CD14-positive monocyte (primary cell): ENCODE data around the gene DUOX2. TPM values are rescaled to one million over a fixed set of nuclear protein-coding genes. Genes with fewer than 3 reads are reported as not detected.

Experiments
- DNase-seq, 3 donors: peaks; one replicate each; pipeline ENCODE4 v3.0.0-alpha.2; 2011 to 2022
- H2AFZ ChIP-seq: 2 replicates; pipeline ENCODE4 v1.6.0; 2012; ENCODE audit warnings: mild to moderate bottlenecking, low read depth, low read length, inconsistent platforms; ENCODE audit not compliant: insufficient read depth, poor library complexity, severe bottlenecking
- H3K27ac ChIP-seq, 2 donors: 1 replicate in 1 of 2; 2 replicates in 1 of 2; pipeline ENCODE4 v1.5.1; 2012 to 2013; ENCODE audit warnings: low read length in 2 of 2, control low read depth in 1 of 2, inconsistent platforms in 1 of 2, low read depth in 1 of 2, mild to moderate bottlenecking in 1 of 2
- H3K27me3 ChIP-seq, 2 donors: one replicate each; pipeline versions ENCODE4 v1.6.0 to v1.6.1; 2011 to 2013; ENCODE audit warnings: low read length in 2 of 2; ENCODE audit not compliant: control insufficient read depth in 2 of 2, insufficient read depth in 2 of 2
- H3K36me3 ChIP-seq, 2 donors: replicated peaks in 1 of 2; 1 replicate in 1 of 2; 2 replicates in 1 of 2; pipeline versions ENCODE4 v1.5.1 to v1.6.1; 2012 to 2013; ENCODE audit warnings: low read length in 2 of 2, control low read depth in 1 of 2, inconsistent platforms in 1 of 2, mild to moderate bottlenecking in 1 of 2; ENCODE audit not compliant: insufficient read depth in 2 of 2, control insufficient read depth in 1 of 2
- H3K4me1 ChIP-seq, 2 donors: 1 replicate in 1 of 2; 2 replicates in 1 of 2; pipeline versions ENCODE4 v1.5.1 to v1.6.1; 2012 to 2013; ENCODE audit warnings: low read length in 2 of 2, control low read depth in 1 of 2, inconsistent platforms in 1 of 2, mild to moderate bottlenecking in 1 of 2, moderate library complexity in 1 of 2; ENCODE audit not compliant: insufficient read depth in 2 of 2, control insufficient read depth in 1 of 2
- H3K4me2 ChIP-seq: replicated peaks from 2 replicates; pipeline ENCODE3; 2012; ENCODE audit warnings: low read length, moderate library complexity, mild to moderate bottlenecking; ENCODE audit not compliant: poor library complexity, severe bottlenecking; ENCODE audit errors: extremely low read depth
- H3K4me3 ChIP-seq, 3 experiments: fragments of 200-600 bp in 1 of 3; sonication (generic) in 1 of 3; replicated peaks in 1 of 3; 1 replicate in 2 of 3; 2 replicates in 1 of 3; pipeline ENCODE4 v1.5.1; 2011 to 2013; ENCODE audit warnings: low read length in 3 of 3, mild to moderate bottlenecking in 3 of 3, control low read depth in 2 of 3, low read depth in 2 of 3, inconsistent platforms in 1 of 3, moderate library complexity in 1 of 3
- H3K79me2 ChIP-seq: 2 replicates; pipeline ENCODE4 v1.6.0; 2012; ENCODE audit warnings: mild to moderate bottlenecking, control low read depth, inconsistent platforms, low read length, moderate library complexity; ENCODE audit not compliant: insufficient read depth
- H3K9ac ChIP-seq: 2 replicates; pipeline ENCODE4 v1.6.0; 2017; ENCODE audit warnings: low read length, mild to moderate bottlenecking; ENCODE audit not compliant: insufficient read depth, poor library complexity, severe bottlenecking
- H3K9me3 ChIP-seq, 2 donors: replicated peaks in 1 of 2; 1 replicate in 1 of 2; 2 replicates in 1 of 2; pipeline versions ENCODE4 v1.5.1 to v1.6.1; 2012 to 2013; ENCODE audit warnings: low read length in 2 of 2, control low read depth in 1 of 2; ENCODE audit not compliant: control insufficient read depth in 1 of 2, insufficient read depth in 1 of 2
- H4K20me1 ChIP-seq: 2 replicates; pipeline ENCODE4 v1.6.0; 2012; ENCODE audit warnings: mild to moderate bottlenecking, low read length, control low read depth, moderate library complexity; ENCODE audit not compliant: insufficient read depth
- H3K27ac Mint-ChIP-seq, 7 donors: one replicate each; pipeline ENCODE4 v1.8.0; 2020; ENCODE audit warnings: mild to moderate bottlenecking in 7 of 7, mixed read lengths in 7 of 7, moderate library complexity in 6 of 7, inconsistent platforms in 2 of 7
- H3K27me3 Mint-ChIP-seq, 3 donors: one replicate each; pipeline ENCODE4 v1.8.0; 2021 to 2022; ENCODE audit warnings: low read depth in 3 of 3, mild to moderate bottlenecking in 3 of 3, mixed read lengths in 3 of 3, moderate library complexity in 3 of 3, inconsistent platforms in 1 of 3
- H3K36me3 Mint-ChIP-seq, 2 donors: one replicate each; pipeline ENCODE4 v1.8.0; 2020; ENCODE audit warnings: mixed read lengths in 2 of 2, inconsistent platforms in 1 of 2, mild to moderate bottlenecking in 1 of 2
- H3K4me1 Mint-ChIP-seq: one replicate; pipeline ENCODE4 v1.8.0; 2020; ENCODE audit warnings: mild to moderate bottlenecking, mixed read lengths
- H3K4me3 Mint-ChIP-seq, 2 donors: one replicate each; pipeline ENCODE4 v1.8.0; 2020; ENCODE audit warnings: mild to moderate bottlenecking in 2 of 2, mixed read lengths in 2 of 2, moderate library complexity in 1 of 2
- H3K9me3 Mint-ChIP-seq, 7 donors: one replicate each; pipeline ENCODE4 v1.8.0; 2020 to 2022; ENCODE audit warnings: mixed read lengths in 7 of 7, mild to moderate bottlenecking in 6 of 7, moderate library complexity in 6 of 7, inconsistent platforms in 2 of 7
- WGBS: methylation state at CpG from one replicate; pipeline ENCODE4 v1.1.5; 2013; ENCODE audit warnings: missing lambda C conversion rate; ENCODE audit not compliant: insufficient coverage; 5-methylcytosine and 5-hydroxymethylcytosine counted together
- intact Hi-C, 2 donors: fragments of 100-400 bp; cut with micrococcal nuclease; formaldehyde crosslinking; loops; one replicate each; pipeline versions ENCODE4 v1.15.0 to v1.15.1; 2023
- polyA plus RNA-seq, 3 donors: library from polyadenylated mRNA; depleted of rRNA in 1 of 3; unstranded in 2 of 3; stranded (reverse) in 1 of 3; fragments of 300-500 nt in 2 of 3; fragments of >200 nt in 1 of 3; fragmentation: Illumina TruSeq in 2 of 3; gene quantifications; 1 replicate in 2 of 3; 2 replicates in 1 of 3; pipeline ENCODE4 v1.2.3, GENCODE V29; 2012 to 2021
- TF ChIP-seq, protein P1 (sequence below): fragments of 200-600 bp; IDR thresholded peaks from one replicate; pipeline ENCODE4 v1.8.0; 2022; ENCODE audit warnings: antibody characterized with exemption, mild to moderate bottlenecking

The DUOX2 gene
- polyA plus RNA-seq, 3 donors: 0.01 TPM; not detected in 2

- peaks cover 2% of the 10 kb centered on the region for H3K4me1 Mint-ChIP-seq
- TF ChIP-seq, protein P1, sequence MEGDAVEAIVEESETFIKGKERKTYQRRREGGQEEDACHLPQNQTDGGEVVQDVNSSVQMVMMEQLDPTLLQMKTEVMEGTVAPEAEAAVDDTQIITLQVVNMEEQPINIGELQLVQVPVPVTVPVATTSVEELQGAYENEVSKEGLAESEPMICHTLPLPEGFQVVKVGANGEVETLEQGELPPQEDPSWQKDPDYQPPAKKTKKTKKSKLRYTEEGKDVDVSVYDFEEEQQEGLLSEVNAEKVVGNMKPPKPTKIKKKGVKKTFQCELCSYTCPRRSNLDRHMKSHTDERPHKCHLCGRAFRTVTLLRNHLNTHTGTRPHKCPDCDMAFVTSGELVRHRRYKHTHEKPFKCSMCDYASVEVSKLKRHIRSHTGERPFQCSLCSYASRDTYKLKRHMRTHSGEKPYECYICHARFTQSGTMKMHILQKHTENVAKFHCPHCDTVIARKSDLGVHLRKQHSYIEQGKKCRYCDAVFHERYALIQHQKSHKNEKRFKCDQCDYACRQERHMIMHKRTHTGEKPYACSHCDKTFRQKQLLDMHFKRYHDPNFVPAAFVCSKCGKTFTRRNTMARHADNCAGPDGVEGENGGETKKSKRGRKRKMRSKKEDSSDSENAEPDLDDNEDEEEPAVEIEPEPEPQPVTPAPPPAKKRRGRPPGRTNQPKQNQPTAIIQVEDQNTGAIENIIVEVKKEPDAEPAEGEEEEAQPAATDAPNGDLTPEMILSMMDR: no peak
- intact Hi-C loops: no loop called here
- Histone ChIP-seq H3K36me3 (no peaks in the 10 kb centered on the region), H3K9me3 (no peaks in the 10 kb centered on the region), H3K27ac (no peak overlapping the region), H4K20me1 (no peaks in the 10 kb centered on the region), H3K27me3 (no peaks in the 10 kb centered on the region), H3K4me1 (no peaks in the 10 kb centered on the region), H3K4me3 (no peak overlapping the region), H3K4me2 (no peak overlapping the region), H3K9ac (no peak overlapping the region), H3K79me2 (no peaks in the 10 kb centered on the region), H2AFZ (no peak overlapping the region)
- H3K36me3 Mint-ChIP-seq: no peaks in the 10 kb centered on the region
- peaks cover 0 to 9% (median 5%) of the 10 kb centered on the region in 3 donors for H3K27me3 Mint-ChIP-seq
- DNase-seq: no peak
- H3K9me3 Mint-ChIP-seq: no peaks in the 10 kb centered on the region
- no peak overlapping the region for H3K27ac Mint-ChIP-seq
- WGBS: no CpG with 5 or more reads among the region's 10 CpGs
- peak overlapping the region in 1 of 2 donors; percentile 10 for H3K4me3 Mint-ChIP-seq
Measured at GRCh38 chr15:45088801-45089711, 24.9 kb downstream of the DUOX2 start.

DNA sequence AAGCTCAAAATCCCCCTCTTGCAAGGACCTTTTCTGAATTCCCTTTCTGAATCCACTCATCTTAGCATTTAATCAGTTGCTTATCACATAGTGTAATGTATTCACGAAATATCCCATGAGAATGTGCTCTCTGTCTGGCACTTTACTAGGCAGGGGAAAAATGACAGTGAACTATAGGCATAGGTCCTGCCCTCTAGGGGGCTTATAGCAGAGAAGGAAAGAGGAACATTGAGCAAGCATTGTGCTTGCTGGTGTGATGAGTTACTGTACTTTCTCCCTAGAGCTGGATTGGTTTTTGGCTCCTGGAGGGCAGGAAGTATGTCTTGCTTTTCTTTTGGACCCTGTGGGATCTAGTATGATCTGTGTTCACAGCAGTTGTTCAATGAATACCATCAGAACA, 26.5 kb downstream of the DUOX2 start:
- H3K36me3 Mint-ChIP-seq: no peaks in the 10 kb centered on the region
- H3K4me2 ChIP-seq: no peak overlapping the region
- no peak overlapping the region for H3K27ac ChIP-seq
- no peak overlapping the region for H3K4me3 ChIP-seq
- no peaks in the 10 kb centered on the region for H3K36me3 ChIP-seq
- H3K79me2 ChIP-seq: no peaks in the 10 kb centered on the region
- no peak overlapping the region for H3K4me3 Mint-ChIP-seq
- no peak overlapping the region for H3K9ac ChIP-seq
- no peaks in the 10 kb centered on the region for H3K9me3 ChIP-seq
- no peaks in the 10 kb centered on the region for H3K4me1 Mint-ChIP-seq
- TF ChIP-seq, protein P1: peak; percentile 24
- no peak overlapping the region for H3K27ac Mint-ChIP-seq
- no peaks in the 10 kb centered on the region for H3K4me1 ChIP-seq
- no peaks in the 10 kb centered on the region for H3K9me3 Mint-ChIP-seq
- no peaks in the 10 kb centered on the region for H4K20me1 ChIP-seq
- H3K27me3 ChIP-seq: no peaks in the 10 kb centered on the region
- peaks cover 0 to 5% (median 4%) of the 10 kb centered on the region in 3 donors for H3K27me3 Mint-ChIP-seq
- intact Hi-C loops: no loop called here
- no peak for DNase-seq
- whole genome bisulfite sequencing: 100% methylated on average over 1 of the region's 1 CpG
- no peak overlapping the region for H2AFZ ChIP-seq
